Liver (tissue), 9 donors: ENCODE results near the gene ACAD8. TPM values are rescaled to one million over a fixed set of nuclear protein-coding genes. Genes with fewer than 3 reads are reported as not detected.

Experiments used
- DNase-seq: peaks from one replicate; pipeline ENCODE4 v3.0.0-alpha.2; 2017; ENCODE audit warnings: low spot score
- H3K27ac ChIP-seq, 2 donors: one replicate each; pipeline ENCODE4 v1.7.0; 2013; ENCODE audit warnings: inconsistent platforms in 2 of 2, low read length in 2 of 2, control low read depth in 1 of 2, low read depth in 1 of 2, mild to moderate bottlenecking in 1 of 2
- H3K27me3 ChIP-seq, 4 donors: one replicate each; pipeline versions ENCODE4 v1.6.1 to v1.7.0; 2013; ENCODE audit warnings: low read length in 3 of 4, inconsistent platforms in 1 of 4, mild to moderate bottlenecking in 1 of 4, moderate library complexity in 1 of 4; ENCODE audit not compliant: control insufficient read depth in 4 of 4, insufficient read depth in 4 of 4
- H3K36me3 ChIP-seq, 4 donors: one replicate each; pipeline versions ENCODE4 v1.6.1 to v1.7.0; 2013; ENCODE audit warnings: low read length in 3 of 4, mild to moderate bottlenecking in 3 of 4, low read depth in 1 of 4, moderate library complexity in 1 of 4; ENCODE audit not compliant: control insufficient read depth in 4 of 4, insufficient read depth in 3 of 4
- H3K4me1 ChIP-seq, 4 donors: one replicate each; pipeline versions ENCODE4 v1.6.1 to v1.7.0; 2013; ENCODE audit warnings: low read length in 3 of 4, mild to moderate bottlenecking in 3 of 4, moderate library complexity in 1 of 4; ENCODE audit not compliant: control insufficient read depth in 4 of 4, insufficient read depth in 4 of 4
- H3K4me3 ChIP-seq, 3 donors: one replicate each; pipeline versions ENCODE4 v1.6.1 to v1.7.0; 2013; ENCODE audit warnings: low read length in 3 of 3, control low read depth in 1 of 3, low read depth in 1 of 3, mild to moderate bottlenecking in 1 of 3
- H3K9ac ChIP-seq, 2 donors: one replicate each; pipeline ENCODE4 v1.7.0; 2013; ENCODE audit warnings: low read length in 2 of 2, mild to moderate bottlenecking in 2 of 2, moderate library complexity in 2 of 2, control low read depth in 1 of 2, low read depth in 1 of 2
- H3K9me3 ChIP-seq, 4 donors: one replicate each; pipeline versions ENCODE4 v1.6.1 to v1.7.0; 2013; ENCODE audit warnings: low read length in 3 of 4; ENCODE audit not compliant: control insufficient read depth in 4 of 4
- EGR1 ChIP-seq, 2 donors: IDR thresholded peaks; 2 replicates each; pipeline ENCODE4 v1.6.1; 2016 to 2018; ENCODE audit warnings: antibody characterized with exemption in 2 of 2, low read depth in 2 of 2
- FOXA1 ChIP-seq: IDR thresholded peaks from 2 replicates; pipeline ENCODE4 v1.6.1; 2016; ENCODE audit warnings: antibody characterized with exemption
- FOXA2 ChIP-seq: IDR thresholded peaks from 2 replicates; pipeline ENCODE4 v1.6.1; 2016; ENCODE audit warnings: antibody characterized with exemption
- GABPA ChIP-seq, 2 donors: IDR thresholded peaks in 1 of 2; conservative IDR thresholded peaks in 1 of 2; 2 replicates each; pipeline ENCODE4 v1.6.1; 2016; ENCODE audit warnings: antibody characterized with exemption in 2 of 2, mild to moderate bottlenecking in 1 of 2, moderate library complexity in 1 of 2
- HNF4G ChIP-seq: IDR thresholded peaks from 2 replicates; pipeline ENCODE4 v1.6.1; 2016; ENCODE audit warnings: antibody characterized with exemption
- JUND ChIP-seq, 2 donors: IDR thresholded peaks; 2 replicates each; pipeline ENCODE4 v1.6.1; 2016; ENCODE audit warnings: antibody characterized with exemption in 2 of 2
- NR2F2 ChIP-seq: IDR thresholded peaks from 2 replicates; pipeline ENCODE4 v1.6.1; 2016; ENCODE audit warnings: antibody characterized with exemption
- RAD21 ChIP-seq, 2 donors: IDR thresholded peaks; 2 replicates each; pipeline ENCODE4 v1.6.1; 2016; ENCODE audit warnings: antibody characterized with exemption in 2 of 2, mild to moderate bottlenecking in 2 of 2
- RXRA ChIP-seq, 2 donors: IDR thresholded peaks; 2 replicates each; pipeline ENCODE4 v1.6.1; 2017 to 2018; ENCODE audit warnings: antibody characterized with exemption in 2 of 2, mild to moderate bottlenecking in 1 of 2
- SP1 ChIP-seq: IDR thresholded peaks from 2 replicates; pipeline ENCODE4 v1.6.1; 2018; ENCODE audit warnings: antibody characterized with exemption, mild to moderate bottlenecking
- TAF1 ChIP-seq: conservative IDR thresholded peaks from 2 replicates; pipeline ENCODE4 v1.6.1; 2016; ENCODE audit warnings: antibody characterized with exemption, mild to moderate bottlenecking
- YY1 ChIP-seq: IDR thresholded peaks from 2 replicates; pipeline ENCODE4 v1.6.1; 2016; ENCODE audit warnings: antibody characterized with exemption, mild to moderate bottlenecking
- WGBS: extraction: QIAGEN DNeasy Blood & Tissue Kit; methylation state at CpG from one replicate; pipeline ENCODE4 v1.1.7; 2013; 5-methylcytosine and 5-hydroxymethylcytosine counted together
- polyA plus RNA-seq, 2 donors: library from polyadenylated mRNA; stranded (reverse) in 1 of 2; unstranded in 1 of 2; fragments of 200-250 nt in 1 of 2; fragments of >200 nt in 1 of 2; fragmentation: Nextera tagmentation in 1 of 2; extraction: Ambion mirVana in 1 of 2; gene quantifications; one replicate each; pipeline versions ENCODE4 v1.2.1 to v1.2.3, GENCODE V29; 2013 to 2015
- total RNA-seq, 2 donors: library from RNA; depleted of rRNA; stranded (reverse); fragments of >200 nt; gene quantifications; one replicate each; pipeline ENCODE4 v1.2.3, GENCODE V29; 2014
- TF ChIP-seq, protein P1 (sequence below): IDR thresholded peaks from 2 replicates; pipeline ENCODE4 v1.6.1; 2016; ENCODE audit warnings: antibody characterized with exemption
- TF ChIP-seq, protein P2 (sequence below): IDR thresholded peaks from 2 replicates; pipeline ENCODE4 v1.6.1; 2016; ENCODE audit warnings: antibody characterized with exemption
- TF ChIP-seq, protein P3 (sequence below): IDR thresholded peaks from 2 replicates; pipeline ENCODE4 v1.6.1; 2016; ENCODE audit warnings: antibody characterized with exemption, mild to moderate bottlenecking
- TF ChIP-seq, protein P4 (sequence below): fragments of 150-350 bp; IDR thresholded peaks from 2 replicates; pipeline ENCODE4 v1.5.1; 2017; ENCODE audit warnings: improper control_type of control experiment, low read depth, low read length; ENCODE audit not compliant: missing input control
- donor health status: healthy.
- donor health status: healthy.
- donor health status: healthy.
- donor health status: healthy.
- donor health status: healthy.

ACAD8 gene
- total and polyA plus RNA-seq, 4 donors = 14.1 to 32.2 (median 27.1) TPM

DNA sequence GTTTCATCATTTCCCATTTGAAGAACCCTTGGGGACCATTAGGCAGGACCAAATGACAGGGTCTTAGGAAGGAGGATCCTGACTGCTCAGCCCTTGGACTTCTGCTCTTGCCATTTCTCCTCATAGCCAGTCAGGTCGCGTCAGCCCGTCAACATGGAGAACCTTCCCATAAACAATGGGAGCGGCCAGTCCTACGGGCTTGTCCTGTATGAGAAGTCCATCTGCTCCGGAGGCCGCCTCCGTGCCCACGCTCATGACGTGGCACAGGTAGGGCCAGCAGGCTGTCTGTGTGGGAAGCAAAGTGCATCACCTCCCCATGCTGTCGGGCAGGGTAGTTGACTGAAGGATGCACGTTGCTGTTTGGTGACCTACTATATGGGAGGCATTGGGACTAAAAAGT is 58.9 kb downstream of the ACAD8 start:
- no peak overlapping the region for H3K9ac ChIP-seq
- DNase-seq = no peak
- H3K27me3 ChIP-seq = no peaks in the 10 kb centered on the region
- H3K4me1 ChIP-seq = no peaks in the 10 kb centered on the region
- H3K4me3 ChIP-seq = no peak overlapping the region
- H3K27ac ChIP-seq = no peak overlapping the region
- H3K36me3 ChIP-seq = no peaks in the 10 kb centered on the region
- no peak for TF ChIP-seq JUND (IDR thresholded peaks at IDR 0.05)
- no peak for TF ChIP-seq RAD21 (IDR thresholded peaks at IDR 0.05)
- TF ChIP-seq, protein P1, sequence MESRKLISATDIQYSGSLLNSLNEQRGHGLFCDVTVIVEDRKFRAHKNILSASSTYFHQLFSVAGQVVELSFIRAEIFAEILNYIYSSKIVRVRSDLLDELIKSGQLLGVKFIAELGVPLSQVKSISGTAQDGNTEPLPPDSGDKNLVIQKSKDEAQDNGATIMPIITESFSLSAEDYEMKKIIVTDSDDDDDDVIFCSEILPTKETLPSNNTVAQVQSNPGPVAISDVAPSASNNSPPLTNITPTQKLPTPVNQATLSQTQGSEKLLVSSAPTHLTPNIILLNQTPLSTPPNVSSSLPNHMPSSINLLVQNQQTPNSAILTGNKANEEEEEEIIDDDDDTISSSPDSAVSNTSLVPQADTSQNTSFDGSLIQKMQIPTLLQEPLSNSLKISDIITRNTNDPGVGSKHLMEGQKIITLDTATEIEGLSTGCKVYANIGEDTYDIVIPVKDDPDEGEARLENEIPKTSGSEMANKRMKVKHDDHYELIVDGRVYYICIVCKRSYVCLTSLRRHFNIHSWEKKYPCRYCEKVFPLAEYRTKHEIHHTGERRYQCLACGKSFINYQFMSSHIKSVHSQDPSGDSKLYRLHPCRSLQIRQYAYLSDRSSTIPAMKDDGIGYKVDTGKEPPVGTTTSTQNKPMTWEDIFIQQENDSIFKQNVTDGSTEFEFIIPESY = no peak
- no peak for TF ChIP-seq TAF1
- TF ChIP-seq FOXA2 = no peak
- no peak for TF ChIP-seq EGR1 (IDR thresholded peaks at IDR 0.05; ENCODE audit: low read depth in 2 of 2)
- no peak for TF ChIP-seq NR2F2
- no peak for TF ChIP-seq RXRA (IDR thresholded peaks at IDR 0.05)
- no peak for TF ChIP-seq YY1
- no peak for TF ChIP-seq HNF4G
- TF ChIP-seq GABPA (IDR thresholded peaks at IDR 0.05 in 1 of 2, conservative IDR thresholded peaks at IDR 0.05 in 1 of 2) = no peak
- 86% methylated on average over 12 of the region's 12 CpGs for WGBS
- peaks cover 0 to 7% (median 5%) of the 10 kb centered on the region in 4 donors for H3K9me3 ChIP-seq

DNA sequence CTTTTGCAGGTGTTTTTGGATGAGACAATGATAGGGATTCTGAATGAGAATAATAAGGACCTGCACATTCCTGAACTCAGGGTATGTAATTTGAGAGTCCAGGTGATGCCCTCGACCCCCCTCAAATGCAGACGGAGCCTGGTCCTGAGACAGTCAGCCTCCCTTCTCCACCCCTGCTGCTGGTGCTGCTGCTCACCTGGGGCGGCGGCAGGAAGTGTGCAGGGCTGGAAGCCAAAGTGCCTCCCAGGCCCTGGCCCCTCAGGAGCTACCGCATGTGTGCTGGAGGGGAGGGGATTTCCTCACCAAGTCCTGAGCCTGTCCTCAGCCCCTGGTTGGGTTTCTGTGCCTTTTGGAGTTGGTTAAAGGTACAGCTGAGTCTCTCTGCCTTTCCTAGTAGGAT is 59.4 kb downstream of the ACAD8 start:
- no peak overlapping the region for H3K9ac ChIP-seq
- H3K4me1 ChIP-seq = no peaks in the 10 kb centered on the region
- no peak overlapping the region for H3K27ac ChIP-seq
- TF ChIP-seq, protein P2, sequence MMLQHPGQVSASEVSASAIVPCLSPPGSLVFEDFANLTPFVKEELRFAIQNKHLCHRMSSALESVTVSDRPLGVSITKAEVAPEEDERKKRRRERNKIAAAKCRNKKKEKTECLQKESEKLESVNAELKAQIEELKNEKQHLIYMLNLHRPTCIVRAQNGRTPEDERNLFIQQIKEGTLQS = no peak
- TF ChIP-seq FOXA1 = no peak
- no peak for TF ChIP-seq HNF4G
- TF ChIP-seq, protein P1 = no peak
- no peak for TF ChIP-seq SP1
- no peak for TF ChIP-seq JUND (IDR thresholded peaks at IDR 0.05)
- no peak for TF ChIP-seq EGR1 (IDR thresholded peaks at IDR 0.05; ENCODE audit: low read depth in 2 of 2)
- TF ChIP-seq, protein P3, sequence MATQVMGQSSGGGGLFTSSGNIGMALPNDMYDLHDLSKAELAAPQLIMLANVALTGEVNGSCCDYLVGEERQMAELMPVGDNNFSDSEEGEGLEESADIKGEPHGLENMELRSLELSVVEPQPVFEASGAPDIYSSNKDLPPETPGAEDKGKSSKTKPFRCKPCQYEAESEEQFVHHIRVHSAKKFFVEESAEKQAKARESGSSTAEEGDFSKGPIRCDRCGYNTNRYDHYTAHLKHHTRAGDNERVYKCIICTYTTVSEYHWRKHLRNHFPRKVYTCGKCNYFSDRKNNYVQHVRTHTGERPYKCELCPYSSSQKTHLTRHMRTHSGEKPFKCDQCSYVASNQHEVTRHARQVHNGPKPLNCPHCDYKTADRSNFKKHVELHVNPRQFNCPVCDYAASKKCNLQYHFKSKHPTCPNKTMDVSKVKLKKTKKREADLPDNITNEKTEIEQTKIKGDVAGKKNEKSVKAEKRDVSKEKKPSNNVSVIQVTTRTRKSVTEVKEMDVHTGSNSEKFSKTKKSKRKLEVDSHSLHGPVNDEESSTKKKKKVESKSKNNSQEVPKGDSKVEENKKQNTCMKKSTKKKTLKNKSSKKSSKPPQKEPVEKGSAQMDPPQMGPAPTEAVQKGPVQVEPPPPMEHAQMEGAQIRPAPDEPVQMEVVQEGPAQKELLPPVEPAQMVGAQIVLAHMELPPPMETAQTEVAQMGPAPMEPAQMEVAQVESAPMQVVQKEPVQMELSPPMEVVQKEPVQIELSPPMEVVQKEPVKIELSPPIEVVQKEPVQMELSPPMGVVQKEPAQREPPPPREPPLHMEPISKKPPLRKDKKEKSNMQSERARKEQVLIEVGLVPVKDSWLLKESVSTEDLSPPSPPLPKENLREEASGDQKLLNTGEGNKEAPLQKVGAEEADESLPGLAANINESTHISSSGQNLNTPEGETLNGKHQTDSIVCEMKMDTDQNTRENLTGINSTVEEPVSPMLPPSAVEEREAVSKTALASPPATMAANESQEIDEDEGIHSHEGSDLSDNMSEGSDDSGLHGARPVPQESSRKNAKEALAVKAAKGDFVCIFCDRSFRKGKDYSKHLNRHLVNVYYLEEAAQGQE = no peak
- TF ChIP-seq, protein P4, sequence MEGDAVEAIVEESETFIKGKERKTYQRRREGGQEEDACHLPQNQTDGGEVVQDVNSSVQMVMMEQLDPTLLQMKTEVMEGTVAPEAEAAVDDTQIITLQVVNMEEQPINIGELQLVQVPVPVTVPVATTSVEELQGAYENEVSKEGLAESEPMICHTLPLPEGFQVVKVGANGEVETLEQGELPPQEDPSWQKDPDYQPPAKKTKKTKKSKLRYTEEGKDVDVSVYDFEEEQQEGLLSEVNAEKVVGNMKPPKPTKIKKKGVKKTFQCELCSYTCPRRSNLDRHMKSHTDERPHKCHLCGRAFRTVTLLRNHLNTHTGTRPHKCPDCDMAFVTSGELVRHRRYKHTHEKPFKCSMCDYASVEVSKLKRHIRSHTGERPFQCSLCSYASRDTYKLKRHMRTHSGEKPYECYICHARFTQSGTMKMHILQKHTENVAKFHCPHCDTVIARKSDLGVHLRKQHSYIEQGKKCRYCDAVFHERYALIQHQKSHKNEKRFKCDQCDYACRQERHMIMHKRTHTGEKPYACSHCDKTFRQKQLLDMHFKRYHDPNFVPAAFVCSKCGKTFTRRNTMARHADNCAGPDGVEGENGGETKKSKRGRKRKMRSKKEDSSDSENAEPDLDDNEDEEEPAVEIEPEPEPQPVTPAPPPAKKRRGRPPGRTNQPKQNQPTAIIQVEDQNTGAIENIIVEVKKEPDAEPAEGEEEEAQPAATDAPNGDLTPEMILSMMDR = no peak
- H3K36me3 ChIP-seq = no peaks in the 10 kb centered on the region
- no peaks in the 10 kb centered on the region for H3K27me3 ChIP-seq
- WGBS = 84% methylated on average over 5 of the region's 5 CpGs
- peaks cover 0 to 10% (median 5%) of the 10 kb centered on the region in 4 donors for H3K9me3 ChIP-seq
- DNase-seq = no peak
- no peak overlapping the region for H3K4me3 ChIP-seq
